Posterior cingulate gyrus (tissue), 11 donors: ENCODE data around the gene HM13.
"Not testable (repeated sequence)": the region's sequence is repeated elsewhere in the genome, so short reads cannot be mapped to it uniquely, and the experiment has no call there.

Source experiments
- DNase-seq, 10 donors: peaks; one replicate each; pipeline versions ENCODE4 v3.0.0 to v3.0.0-alpha.2; 2020 to 2021; ENCODE audit warnings: mixed read lengths in 3 of 10
- intact Hi-C: fragments of 100-400 bp; cut with DNase I; formaldehyde crosslinking; loops from one replicate; pipeline ENCODE4 v1.15.1; 2023

HM13 gene

DNA sequence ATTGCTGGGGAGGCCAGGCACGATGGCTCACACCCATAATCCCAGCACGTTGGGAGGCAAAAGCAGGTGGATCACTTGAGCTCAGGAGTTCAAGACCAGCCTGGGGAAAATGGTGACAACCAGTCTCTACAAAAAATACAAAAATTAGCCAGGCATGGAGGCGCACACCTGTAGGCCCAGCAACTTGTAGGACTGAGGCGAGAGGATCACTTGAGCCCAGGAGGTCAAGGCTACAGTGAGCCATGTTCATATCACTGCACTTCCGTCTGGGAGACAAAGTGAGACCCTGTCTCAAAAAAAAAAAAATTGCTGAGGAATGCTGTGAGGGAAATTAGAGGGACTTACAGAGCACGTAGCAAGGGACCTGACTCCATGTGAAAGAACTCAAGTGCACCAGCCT, 50.0 kb downstream of the HM13 start:
- DNase-seq, result no peak
- intact Hi-C loops, result no loop called here

DNA sequence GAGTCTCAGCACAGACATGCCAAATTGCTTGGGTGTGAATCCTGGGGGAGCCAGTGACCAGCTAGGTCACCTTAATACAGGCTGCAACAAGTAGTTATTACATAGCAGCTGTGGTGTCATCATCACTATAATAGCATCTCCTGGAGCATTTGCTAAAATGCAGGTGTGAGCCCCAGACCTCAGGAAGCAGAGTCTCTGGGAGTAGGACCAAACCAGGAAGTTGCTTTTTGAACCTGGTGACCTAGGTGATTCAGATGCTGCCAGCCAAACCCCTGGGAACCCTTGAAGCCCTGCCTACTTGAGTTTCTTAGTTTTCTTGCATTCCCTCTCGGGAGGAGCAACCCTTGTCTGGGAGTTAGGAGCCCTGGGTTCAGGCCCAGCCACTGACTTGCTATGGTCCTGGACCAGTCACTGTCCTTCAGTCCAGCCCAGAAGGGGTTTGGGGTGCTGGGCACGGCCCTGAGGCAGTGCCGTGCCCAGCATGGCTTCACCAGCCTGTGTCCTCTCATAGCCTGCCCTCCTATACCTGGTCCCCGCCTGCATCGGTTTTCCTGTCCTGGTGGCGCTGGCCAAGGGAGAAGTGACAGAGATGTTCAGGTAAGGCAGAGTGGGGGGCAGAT, 51.6 kb downstream of the HM13 start:
- DNase-seq, result no peak
- intact Hi-C loops, result no loop called here

DNA sequence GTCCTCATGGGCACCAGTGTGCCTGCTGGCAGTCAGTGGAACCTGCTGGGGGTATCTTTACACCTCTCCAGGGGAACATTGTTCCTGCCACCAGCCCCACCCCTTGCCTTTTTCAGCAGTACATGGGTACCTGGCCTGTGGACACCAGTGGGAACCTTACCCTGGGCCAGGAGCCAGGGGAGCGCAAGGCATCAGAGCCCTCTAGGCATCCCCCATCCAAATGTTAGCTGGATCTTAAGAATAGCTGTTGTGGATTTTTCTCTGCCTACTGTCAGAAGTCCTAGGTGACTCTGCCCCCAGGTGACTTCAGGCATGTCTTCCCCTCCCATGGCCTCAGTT, 52.0 kb downstream of the HM13 start:
- no peak for DNase-seq
- intact Hi-C loops, result no loop called here

DNA sequence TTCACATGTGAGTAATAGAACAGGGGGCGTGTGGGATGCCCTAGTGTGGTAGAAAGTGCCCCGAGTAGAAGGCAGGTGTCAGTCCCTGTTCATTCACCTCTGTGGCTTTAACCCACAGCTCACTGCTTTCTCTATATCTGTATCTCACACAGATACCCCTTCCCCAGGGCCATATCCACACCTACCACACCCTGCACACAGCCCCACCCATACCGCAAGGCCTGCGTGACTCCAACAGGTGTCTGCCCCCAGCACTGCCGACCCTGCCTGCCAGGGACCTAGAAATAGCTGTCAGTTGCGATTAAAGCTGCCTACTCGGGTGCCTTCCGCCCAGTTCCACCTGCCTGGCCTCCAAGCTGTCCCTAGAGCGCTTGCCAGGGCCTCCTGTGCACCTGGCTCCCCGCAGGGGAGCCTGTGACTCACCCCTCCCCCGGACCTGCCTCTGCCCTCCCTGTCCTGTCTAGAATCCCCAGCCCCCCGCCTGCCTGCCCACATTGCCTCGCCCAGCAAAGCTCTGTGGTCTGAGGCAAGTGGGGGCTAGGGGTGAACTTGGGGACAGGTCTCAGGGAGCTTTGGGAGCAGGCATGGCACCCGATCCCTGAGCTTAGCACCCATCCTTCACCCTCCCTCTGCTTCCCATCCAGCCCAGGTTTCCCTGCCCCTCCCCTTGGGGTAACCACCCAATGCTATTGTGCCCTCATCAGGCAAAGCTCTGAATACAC, 52.6 kb downstream of the HM13 start:
- intact Hi-C loops, result no loop called here
- DNase-seq, result no peak

DNA sequence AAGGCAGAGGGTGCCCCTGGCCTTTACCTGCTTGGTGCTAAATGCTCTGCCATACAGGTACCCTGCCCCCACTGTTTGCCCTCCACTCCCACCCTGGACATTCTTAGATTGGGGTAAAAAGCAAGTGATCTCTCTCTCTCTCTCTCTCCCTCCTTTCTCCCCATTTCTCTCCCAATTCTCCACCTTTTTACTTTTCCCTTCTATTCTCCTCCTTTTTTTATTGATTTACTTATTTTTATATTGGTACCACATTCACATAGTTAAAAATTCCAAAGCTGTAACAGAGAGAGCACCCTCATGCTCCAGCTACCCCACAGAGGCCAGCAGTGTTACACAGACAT, 53.1 kb downstream of the HM13 start:
- intact Hi-C loops, result no loop called here
- no peak for DNase-seq

DNA sequence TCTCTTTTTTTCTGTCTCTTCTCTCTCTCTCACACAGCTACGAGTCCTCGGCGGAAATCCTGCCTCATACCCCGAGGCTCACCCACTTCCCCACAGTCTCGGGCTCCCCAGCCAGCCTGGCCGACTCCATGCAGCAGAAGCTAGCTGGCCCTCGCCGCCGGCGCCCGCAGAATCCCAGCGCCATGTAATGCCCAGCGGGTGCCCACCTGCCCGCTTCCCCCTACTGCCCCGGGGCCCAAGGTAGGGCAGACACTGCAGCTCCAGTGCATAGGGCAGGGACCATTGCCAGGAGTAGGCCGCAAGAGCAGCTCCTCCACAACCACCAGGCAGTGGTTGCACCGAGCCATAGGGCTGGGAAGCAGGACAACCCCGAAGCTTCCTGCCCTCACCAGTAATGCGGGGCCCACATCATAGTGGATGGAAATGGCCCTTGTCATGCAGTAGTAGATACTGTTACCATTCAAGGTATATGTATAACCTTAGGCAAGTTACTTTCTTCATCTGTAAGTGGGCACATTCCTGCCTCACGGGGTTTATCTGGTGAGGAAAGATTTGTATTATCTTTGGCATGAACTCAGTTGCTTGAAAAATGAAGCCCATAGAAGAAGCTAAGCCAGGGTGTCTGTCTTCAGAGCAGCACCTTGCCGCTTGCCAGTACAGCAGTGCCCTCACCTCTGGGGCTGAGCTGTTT, 53.9 kb downstream of the HM13 start:
- DNase-seq, result no peak
- intact Hi-C loops, result no loop called here

DNA sequence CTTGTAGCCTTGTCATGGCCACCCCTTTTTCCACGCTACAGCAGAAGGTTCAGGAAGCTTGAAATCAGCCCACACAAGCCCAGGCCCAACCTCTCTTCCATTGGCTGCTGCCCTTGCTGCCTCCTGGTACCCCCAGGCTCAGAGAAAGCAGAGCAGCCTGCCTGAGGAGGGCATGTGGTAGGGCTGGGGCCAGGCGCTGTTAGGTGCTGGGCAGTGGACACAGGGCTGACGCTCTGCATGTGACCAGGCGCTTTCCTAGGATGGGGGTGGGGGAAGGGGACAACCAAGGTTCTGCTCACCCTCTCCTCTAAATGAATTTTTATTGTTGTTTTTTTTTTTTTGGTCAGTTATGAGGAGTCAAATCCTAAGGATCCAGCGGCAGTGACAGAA, 54.5 kb downstream of the HM13 start:
- DNase-seq, result no peak
- intact Hi-C loops, result no loop called here

DNA sequence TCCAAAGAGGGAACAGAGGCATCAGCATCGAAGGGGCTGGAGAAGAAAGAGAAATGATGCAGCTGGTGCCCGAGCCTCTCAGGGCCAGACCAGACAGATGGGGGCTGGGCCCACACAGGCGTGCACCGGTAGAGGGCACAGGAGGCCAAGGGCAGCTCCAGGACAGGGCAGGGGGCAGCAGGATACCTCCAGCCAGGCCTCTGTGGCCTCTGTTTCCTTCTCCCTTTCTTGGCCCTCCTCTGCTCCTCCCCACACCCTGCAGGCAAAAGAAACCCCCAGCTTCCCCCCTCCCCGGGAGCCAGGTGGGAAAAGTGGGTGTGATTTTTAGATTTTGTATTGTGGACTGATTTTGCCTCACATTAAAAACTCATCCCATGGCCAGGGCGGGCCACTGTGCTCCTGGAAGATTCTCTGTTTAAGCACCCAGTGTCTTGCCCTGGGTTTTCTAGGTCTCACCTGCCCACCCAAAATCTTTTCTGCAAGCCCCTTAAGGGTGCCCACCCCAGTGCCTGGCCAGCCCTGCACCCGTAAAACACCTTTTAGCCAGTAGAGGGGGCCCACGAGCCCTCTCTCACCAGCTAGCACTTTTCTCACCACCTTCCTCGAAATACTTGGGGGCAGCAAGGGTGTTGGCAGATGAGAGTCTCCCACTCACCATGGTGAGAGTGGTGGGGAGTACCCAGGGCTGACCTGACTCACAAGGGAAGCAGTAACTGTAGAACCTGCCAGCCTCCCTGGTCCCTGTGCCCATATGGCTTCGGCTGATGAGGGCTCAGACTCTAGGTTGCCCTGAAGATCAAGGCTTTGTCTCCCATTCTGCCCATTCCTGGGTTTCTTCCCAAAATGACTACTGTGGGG, 55.1 kb downstream of the HM13 start:
- intact Hi-C loops, result loop anchor here (5.0 kb wide), 1 partner anchor 153 kb away; the partner anchor contains the start of gene BCL2L1

DNA sequence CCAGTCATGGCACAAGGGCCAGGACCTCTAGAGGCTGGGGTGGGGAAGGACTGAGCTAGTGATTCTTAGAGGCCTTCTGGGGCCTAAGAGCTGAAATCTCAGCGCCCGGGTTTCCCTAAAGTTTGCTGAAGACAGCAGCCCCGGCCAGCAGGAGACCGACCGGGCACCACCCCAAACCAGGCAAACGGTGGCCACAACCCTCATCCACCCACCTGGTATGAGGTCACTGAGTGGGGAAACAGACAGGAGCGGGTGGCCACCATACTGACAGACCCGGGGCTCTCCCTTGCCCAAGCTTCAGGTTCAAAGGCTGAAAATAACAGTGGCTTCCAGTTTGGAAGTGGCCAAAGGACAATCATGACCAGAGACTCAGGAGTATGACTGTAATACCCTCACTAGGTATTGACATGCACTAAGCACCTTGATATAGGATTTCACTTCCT, 55.8 kb downstream of the HM13 start:
- intact Hi-C loops, result loop anchor here (5.0 kb wide), 1 partner anchor 152 kb away; the partner anchor contains the start of gene BCL2L1
- no peak for DNase-seq

More for the DNA sequence above, 55.1 kb downstream of the HM13 start:
- DNase-seq, result peak in 9 of 10 donors; percentile 35 to 93 (median 67)

DNA sequence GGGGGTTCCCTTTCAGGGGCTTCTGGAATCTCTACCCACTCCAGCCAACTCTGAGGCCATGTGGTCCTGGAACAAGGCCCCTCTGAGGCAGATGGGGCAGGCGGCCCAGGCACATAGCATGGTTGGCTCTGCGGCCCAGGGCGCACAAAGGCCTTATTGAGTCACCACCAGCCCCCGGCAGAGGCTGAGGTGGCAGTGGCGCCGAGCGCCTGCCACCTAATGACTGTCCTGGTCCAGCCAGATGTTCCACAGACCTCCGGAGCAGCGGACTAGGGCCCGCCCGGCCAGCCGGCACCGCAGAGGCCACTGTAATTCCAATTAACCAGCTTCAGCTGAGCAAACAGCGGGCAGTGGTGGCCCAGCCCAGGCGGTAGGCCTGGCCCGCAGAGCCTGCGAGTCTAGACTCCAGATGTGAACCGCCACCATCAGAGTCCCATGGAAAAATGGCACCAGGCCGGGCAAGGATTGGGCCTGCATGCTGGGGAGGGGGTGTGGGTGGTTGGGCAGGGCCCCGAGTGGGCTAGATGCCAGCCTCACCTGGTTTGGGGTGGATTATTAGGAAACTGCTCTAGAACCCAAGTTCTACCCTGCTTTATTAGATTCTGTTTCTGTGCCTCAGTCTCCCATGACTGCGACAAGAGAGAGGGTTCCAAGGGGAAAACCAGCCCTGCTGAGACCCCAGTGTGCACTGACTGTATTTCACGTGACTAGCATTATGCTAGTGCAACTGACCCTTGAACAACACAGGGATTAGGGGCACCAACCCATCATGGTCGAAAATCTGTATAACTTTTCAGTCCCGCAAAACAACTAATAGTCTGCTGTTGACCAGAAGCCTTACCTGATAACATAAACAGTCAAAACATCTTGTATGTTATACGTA, 56.7 kb downstream of the HM13 start:
- intact Hi-C loops, result loop anchor here (5.0 kb wide), 1 partner anchor 151 kb away; the partner anchor contains the start of gene BCL2L1
- DNase-seq, result peak; percentile 69 to 98 (median 83)

DNA sequence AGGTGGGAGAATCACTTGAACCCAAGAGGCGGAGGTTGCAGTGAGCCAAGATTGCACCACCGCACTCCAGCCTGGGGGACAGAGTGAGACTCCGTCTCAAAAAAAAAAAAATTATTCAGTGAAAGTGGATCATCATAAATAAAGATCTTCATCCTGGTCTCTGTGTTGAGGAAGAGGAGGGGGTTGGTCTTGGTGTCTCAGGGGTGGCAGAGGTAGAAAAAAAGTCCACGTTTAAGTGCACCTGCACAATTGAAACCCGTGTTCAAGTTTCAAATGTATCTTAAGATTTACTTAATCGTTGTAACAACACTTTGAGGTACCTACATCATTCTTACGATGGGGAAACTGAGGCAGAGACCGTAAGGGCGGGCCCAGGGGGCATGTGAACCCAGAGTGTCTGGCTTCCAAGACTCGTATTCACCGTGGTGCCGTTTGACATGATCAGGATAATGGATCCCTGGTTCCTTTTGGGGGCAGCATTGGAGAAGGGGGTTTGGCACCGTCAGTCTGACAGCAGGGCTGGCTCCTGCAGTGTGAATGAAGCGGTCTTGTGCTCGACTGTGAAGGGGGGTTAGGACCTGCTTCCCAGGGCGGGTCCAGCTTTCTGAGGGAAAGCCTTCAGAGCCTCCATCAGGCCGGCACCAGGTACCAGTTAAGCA, 57.9 kb downstream of the HM13 start:
- DNase-seq, result peak in 3 of 10 donors; percentile 21 to 72 (median 22)
- intact Hi-C loops, result loop anchor here (5.0 kb wide), 1 partner anchor 150 kb away; the partner anchor contains the start of gene BCL2L1

DNA sequence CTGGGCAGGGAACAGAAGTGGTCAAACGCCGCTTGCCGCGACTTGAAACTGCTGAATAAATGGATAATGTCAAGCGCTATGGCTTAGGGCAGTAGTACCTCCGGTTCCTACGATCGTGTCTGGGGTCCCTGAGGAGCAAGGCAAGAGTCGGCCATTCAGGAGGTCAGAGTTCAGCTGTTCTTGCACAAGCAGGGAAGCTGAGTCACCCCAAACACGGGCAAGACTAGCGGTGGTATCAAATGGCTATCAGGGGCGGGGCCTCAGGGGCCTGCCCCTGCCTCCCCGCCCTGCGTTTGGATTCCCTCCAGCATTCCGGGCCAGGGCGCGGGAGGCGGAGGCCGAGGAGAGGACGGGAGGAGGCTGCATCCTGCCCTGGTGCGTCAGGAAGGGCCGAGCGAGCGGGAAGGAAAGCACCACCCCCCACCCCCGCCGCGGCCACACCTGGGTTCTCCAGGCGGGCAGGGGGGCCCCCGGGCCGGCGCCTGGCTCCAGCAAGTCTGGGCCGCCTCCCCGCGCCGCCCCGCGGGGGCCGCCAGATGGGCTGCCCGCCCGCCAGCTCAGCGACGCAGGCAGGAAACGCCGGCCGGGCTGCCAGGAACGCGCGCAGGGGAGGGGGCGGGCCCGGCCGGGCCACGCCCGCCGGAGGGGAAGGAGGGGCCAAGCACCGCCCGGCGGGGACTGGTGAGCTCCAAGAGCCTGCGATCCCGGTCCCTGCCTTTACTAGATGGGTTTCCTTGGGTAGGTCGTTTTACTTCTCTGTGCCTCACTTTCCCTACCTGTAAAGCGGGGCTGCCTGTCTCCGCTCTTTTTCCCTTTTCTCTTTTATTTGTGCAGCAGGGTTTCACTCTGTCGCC, 58.7 kb downstream of the HM13 start:
- intact Hi-C loops, result loop anchor here (5.0 kb wide), 1 partner anchor 149 kb away; the partner anchor contains the start of gene BCL2L1
- DNase-seq, result peak; percentile 70 to 98 (median 84)

DNA sequence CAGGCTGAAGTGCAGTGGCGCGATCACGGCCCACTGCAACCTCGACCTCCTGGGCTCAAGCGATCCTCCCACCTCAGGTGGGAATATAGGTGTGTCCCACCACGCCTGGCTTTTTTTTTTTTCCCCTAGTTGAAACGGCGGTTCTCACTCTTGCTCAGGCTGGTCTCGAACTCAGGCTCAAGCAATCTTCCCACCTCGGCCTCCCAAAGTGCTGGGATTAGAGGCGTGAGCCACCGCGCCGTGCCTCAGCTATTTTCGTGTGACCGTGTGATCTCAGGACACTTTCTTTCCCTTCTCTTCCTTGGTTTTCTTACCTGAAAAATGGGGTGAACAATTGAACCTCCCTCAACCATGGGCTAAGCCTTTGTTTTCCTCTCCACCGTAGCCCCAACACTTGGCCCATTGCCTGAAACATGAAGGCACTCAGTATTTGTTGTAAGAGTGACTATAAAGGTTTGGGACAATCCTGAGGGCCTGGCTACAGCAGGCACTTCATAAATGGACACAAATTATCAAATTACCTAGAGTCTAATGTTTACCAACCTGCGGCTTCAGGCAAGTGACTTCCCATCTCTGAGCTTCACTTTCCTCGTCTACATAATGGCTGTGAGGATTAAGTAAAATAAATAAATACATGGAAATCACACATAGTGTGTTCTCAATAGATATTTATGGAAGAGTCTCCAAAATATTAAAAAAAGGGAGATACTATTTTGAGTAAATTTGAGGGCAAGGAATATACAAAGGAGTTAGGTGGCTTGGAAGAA, 59.5 kb downstream of the HM13 start:
- intact Hi-C loops, result loop anchor here (5.0 kb wide), 1 partner anchor 149 kb away; the partner anchor contains the start of gene BCL2L1

DNA sequence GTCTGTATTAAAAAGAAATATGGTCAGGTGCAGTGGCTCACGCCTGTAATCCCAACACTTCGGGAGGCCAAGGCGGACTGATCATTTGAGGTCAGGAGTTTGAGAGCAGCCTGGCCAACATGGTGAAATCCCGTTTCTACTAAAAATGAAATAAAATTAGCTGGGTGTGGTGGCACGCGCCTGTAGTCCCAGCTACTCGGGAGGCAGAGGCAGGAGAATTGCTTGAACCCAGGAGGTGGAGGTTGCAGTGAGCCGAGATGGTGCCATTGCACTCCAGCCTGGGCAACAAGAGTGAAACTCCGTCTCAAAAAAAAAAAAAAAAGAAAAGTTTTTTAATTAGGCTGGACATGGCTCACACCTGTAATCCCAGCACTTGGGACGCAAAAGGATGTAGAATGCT, 60.7 kb downstream of the HM13 start:
- intact Hi-C loops, result loop anchor here (5.0 kb wide), 1 partner anchor 147 kb away; the partner anchor contains the start of gene BCL2L1
- DNase-seq, result not testable (repeated sequence)

More for the DNA sequence above, 59.5 kb downstream of the HM13 start:
- DNase-seq, result no peak

DNA sequence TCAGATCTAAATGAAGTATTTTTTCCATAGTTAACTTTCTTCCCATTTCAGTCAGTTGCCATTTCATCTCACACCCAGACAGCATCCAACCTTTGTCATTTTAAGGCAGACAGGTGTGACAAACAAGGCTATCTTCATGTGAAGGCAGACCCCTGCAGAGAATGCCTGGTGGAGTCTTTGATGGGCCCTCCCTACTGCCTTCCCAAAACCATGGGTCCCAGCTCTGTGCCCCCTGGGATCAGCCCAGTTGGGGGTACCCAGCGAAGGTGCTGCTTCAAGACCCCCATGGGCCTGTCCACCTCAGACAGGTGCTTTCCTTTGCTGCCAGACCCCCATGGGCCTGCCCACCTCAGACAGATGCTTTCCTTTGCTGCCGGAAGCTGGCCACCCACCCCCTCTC, 62.5 kb downstream of the HM13 start:
- intact Hi-C loops, result no loop called here
- DNase-seq, result no peak

DNA sequence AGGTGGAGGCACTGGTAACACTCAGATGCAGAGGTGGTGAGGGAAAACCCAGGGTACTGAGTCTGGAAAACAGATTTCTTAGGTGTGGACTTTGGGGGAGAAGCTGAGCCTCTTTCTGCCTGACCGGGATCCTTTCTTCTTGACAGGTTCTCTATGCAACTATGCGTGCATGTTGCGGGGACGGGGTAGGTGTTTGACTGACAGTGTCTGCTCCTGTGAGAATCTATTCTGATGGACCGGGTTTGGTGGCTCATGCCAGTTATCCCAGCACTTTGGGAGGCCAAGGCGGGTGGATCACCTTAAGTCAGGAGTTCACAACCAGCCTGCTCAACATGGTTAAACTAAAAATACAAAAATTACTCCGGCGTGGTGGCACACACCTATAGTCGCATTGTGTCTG, 63.0 kb downstream of the HM13 start:
- intact Hi-C loops, result no loop called here
- DNase-seq, result no peak

DNA sequence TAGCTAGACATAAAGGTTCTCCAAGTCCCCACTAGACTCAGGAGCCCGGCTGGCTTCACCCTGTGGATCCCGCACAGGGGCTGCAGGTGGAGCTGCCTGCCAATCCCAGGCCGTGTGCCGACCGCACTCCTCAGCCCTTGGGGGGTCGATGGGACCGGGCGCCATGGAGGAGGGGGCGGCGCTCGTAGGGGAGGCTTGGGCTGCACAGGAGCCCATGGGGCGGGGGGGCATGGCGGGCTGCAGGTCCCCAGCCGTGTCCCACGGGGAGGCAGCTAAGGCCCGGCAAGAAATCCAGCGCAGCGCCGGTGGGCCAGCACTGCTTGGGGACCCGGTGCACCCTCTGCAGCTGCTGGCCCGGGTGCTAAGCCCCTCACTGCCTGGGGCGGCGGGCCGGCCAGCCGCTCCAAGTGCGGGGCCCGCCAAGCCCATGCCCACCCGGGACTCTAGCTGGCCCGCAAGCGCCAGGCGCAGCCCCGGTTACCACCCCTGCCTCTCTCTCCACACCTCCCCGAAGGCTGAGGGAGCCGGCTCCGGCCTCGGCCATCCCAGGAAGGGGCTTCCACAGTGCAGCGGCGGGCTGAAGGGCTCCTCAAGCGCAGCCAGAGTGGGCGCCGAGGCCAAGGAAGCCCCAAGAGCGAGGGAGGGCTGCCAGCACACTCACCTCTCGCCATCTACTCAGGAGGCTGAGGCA, 64.4 kb downstream of the HM13 start:
- intact Hi-C loops, result no loop called here
- DNase-seq, result no peak
